Epithelial cell of proximal tubule (primary cell): Measurements from ENCODE around the gene B3GLCT. TPM values are rescaled to one million over a fixed set of nuclear protein-coding genes. Genes with fewer than 3 reads are reported as not detected.

Source experiments
- DNase-seq: peaks from one replicate; pipeline ENCODE4 v3.0.0-alpha.2; 2011; ENCODE audit warnings: low read depth
- H3K4me3 ChIP-seq: 2 replicates; pipeline ENCODE4 v1.5.1; 2011; ENCODE audit warnings: low read depth, mild to moderate bottlenecking, low read length
- CTCF ChIP-seq: conservative IDR thresholded peaks from 2 replicates; pipeline ENCODE4 v1.5.1; 2012; ENCODE audit warnings: low read depth, mild to moderate bottlenecking, low read length
- total RNA-seq: library from RNA; depleted of rRNA; stranded (reverse); fragments of >200 nt; gene quantifications from 2 replicates; pipeline ENCODE4 v1.2.3, GENCODE V29; 2015

B3GLCT gene
- total RNA-seq, 1 donor from 2014 or later = 5.8 TPM

GRCh38 chr13:31184451-31184850, 15.3 kb upstream of the B3GLCT start:
- DNase-seq = no peak
- no peak for TF ChIP-seq CTCF
- H3K4me3 ChIP-seq = no peak overlapping the region

- no peak overlapping the region for H3K4me3 ChIP-seq
- no peak for DNase-seq
- TF ChIP-seq CTCF = no peak
These were observed 14.7 kb upstream of the B3GLCT start for GRCh38 chr13:31184981-31185645.

- DNase-seq = no peak
- TF ChIP-seq CTCF = no peak
These were observed 8.0 kb upstream of the B3GLCT start for GRCh38 chr13:31191748-31192147.

GRCh38 chr13:31192306-31192705, 7.5 kb upstream of the B3GLCT start:
- DNase-seq = no peak
- H3K4me3 ChIP-seq = no peak overlapping the region
- no peak for TF ChIP-seq CTCF

More at GRCh38 chr13:31191748-31192147, 8.0 kb upstream of the B3GLCT start:
- H3K4me3 ChIP-seq = no peak overlapping the region

GRCh38 chr13:31195616-31196015, 4.2 kb upstream of the B3GLCT start:
- TF ChIP-seq CTCF = no peak
- DNase-seq = no peak
- H3K4me3 ChIP-seq = no peak overlapping the region

- no peak for TF ChIP-seq CTCF
- H3K4me3 ChIP-seq = no peak overlapping the region
- no peak for DNase-seq
These were observed 2.8 kb upstream of the B3GLCT start for GRCh38 chr13:31196992-31197391.

- no peak for DNase-seq
- no peak overlapping the region for H3K4me3 ChIP-seq
- no peak for TF ChIP-seq CTCF
These were observed 1.3 kb upstream of the B3GLCT start for GRCh38 chr13:31198519-31198918.
